ENCODE results near the gene PRPF19. TPM values are rescaled to one million over a fixed set of nuclear protein-coding genes. Genes with fewer than 3 reads are reported as not detected.
A peak's percentile ranks its signal among the peaks of the same experiment; 100 is the strongest.

PRPF19 gene
- total RNA-seq, 6 donors from 2014 or later, result 10.5 to 72.8 (median 55.1) TPM

DNA sequence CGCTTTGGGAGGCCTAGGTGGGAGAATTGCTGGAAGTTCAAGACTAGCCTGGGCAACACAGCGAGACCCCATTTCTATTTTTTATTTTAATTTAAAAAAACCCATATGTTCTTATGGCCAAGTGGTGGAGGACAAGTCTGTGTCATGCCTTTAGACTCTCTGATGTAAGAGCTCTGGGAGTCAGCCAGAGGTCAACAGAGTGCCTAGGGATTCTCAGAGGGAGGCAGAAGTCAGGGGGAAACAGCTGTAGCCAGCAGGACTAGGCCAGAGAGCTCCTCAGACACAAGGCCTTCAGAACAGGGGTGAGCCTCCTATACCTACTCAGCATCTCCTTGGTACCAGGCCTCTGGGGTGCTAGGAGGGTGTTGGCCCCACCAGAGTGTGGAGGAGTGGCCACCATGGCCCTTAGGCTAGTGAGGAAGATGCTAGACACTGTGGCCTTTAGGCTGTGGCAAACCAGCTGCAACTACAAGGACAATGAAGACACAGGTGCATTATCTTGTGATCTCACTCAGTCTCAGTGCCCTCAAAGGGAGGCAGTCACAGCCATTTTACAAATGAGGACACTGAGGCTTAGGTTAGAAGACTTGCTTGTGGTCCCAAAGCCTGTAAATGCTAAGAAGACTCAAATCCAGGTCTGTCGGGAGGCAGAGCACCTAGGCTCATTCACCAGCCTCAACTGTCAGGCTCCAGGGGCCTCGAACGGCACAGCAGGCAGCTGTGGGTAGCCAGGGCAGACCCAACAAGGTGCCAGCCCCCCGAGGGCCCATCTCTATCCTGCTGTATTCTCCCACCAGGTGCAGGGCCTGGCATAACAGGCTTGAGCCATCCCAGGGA, 34.0 kb downstream of the PRPF19 start:
- TF ChIP-seq EP300 (IDR thresholded peaks at IDR 0.05) (no peak), CTCF (IDR thresholded peaks at IDR 0.05) (no peak), POLR2A (IDR thresholded peaks at IDR 0.05) (no peak), POLR2AphosphoS5 (IDR thresholded peaks at IDR 0.05) (no peak)
- Histone ChIP-seq H3K4me3 (no peak overlapping the region), H3K36me3 (no peaks in the 10 kb centered on the region), H3K4me1 (peaks cover 0 to 22% (median 9%) of the 10 kb centered on the region in 4 donors), H3K27me3 (no peaks in the 10 kb centered on the region), H3K9me3 (no peaks in the 10 kb centered on the region), H3K27ac (no peak overlapping the region)
- DNase-seq (peak in 1 of 2 donors; percentile 26), ATAC-seq (ENCODE audit: low FRiP score in 2 of 2) (peak in 1 of 2 donors; percentile 71)
- 68 to 90% methylated on average over 2 to 6 of the region's 6 CpGs for WGBS, 2 donors

DNA sequence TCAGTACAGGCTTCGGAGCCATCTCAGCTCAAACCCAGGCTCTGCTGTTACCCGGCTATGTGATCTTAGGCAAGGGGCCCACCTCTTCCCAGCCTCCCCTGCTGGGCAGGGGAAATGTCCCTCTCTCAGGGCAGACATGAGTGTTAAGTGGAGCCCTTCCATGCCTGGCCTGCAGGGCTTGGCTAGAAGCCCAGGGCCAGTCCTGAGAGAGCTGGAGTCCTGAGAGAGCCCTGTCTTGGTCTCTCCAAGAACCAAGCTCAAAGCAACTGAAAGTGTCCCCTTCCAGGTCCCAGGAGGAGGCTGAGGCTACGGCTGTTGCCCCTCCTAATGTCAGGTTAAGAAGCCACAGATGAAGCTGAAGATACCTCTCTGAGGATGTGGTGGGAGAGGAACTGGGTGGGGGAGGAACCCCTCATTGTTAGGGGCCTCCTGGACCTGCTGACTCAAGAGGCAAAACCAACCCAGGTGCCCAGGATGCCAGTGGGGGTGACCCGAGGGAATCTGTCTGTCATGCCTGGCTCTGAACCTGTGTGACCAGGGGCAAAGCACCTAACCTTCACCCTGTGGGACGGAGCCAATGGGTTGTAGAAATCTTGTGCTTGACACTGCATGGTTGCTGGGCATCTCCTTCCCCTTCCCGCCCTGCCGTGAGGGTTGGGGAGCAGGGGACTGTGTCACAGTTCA, 34.9 kb downstream of the PRPF19 start:
- Histone ChIP-seq H3K4me3 (no peak overlapping the region), H3K27me3 (no peaks in the 10 kb centered on the region), H3K4me1 (peaks cover 0 to 22% (median 9%) of the 10 kb centered on the region in 4 donors), H3K36me3 (no peaks in the 10 kb centered on the region), H3K9me3 (no peaks in the 10 kb centered on the region), H3K27ac (no peak overlapping the region)
- WGBS, 2 donors, result 68 to 83% methylated on average over 3 to 7 of the region's 7 CpGs
- TF ChIP-seq CTCF (IDR thresholded peaks at IDR 0.05), result no peak
- no peak for TF ChIP-seq POLR2AphosphoS5 (IDR thresholded peaks at IDR 0.05)
- TF ChIP-seq POLR2A (IDR thresholded peaks at IDR 0.05), result no peak
- no peak for TF ChIP-seq EP300 (IDR thresholded peaks at IDR 0.05)
- no peak for ATAC-seq (ENCODE audit: low FRiP score in 2 of 2)
- peak in 1 of 2 donors; percentile 19 for DNase-seq

DNA sequence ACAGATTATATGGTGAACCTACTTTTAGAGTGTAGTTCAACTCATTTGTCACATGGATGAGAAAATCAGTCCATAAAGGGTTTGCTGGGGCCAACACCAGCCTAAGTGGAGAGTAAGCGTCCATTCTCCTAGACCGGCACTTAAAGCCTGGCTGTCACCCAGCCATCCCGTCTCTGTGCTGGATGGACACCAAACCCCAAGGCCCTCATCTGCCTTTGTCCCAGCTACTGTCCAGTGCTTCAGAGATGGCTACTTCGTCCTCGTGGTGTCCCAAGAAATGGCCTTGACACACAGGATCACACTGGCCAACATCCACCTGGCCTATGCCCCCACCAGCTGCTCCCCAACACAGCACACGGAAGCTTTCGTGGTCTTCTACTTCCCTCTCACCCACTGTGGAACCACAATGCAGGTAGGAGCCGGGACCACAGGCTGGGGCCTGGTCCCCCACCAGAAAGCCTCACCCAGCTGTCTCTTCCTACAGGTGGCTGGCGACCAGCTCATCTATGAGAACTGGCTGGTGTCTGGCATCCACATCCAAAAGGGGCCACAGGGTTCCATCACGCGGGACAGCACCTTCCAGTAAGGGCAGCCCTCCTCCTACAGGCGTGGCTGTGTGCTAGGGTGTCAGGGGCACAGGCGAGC, 35.5 kb downstream of the PRPF19 start:
- peak in 1 of 2 donors; percentile 12 for DNase-seq
- no peak for ATAC-seq (ENCODE audit: low FRiP score in 2 of 2)
- H3K4me3 ChIP-seq, result no peak overlapping the region
- 71 to 83% methylated on average over 9 to 13 of the region's 13 CpGs for WGBS, 2 donors
- TF ChIP-seq POLR2AphosphoS5 (IDR thresholded peaks at IDR 0.05) (no peak), EP300 (IDR thresholded peaks at IDR 0.05) (no peak), CTCF (IDR thresholded peaks at IDR 0.05) (no peak), POLR2A (IDR thresholded peaks at IDR 0.05) (no peak)
- no peaks in the 10 kb centered on the region for H3K27me3 ChIP-seq
- no peaks in the 10 kb centered on the region for H3K9me3 ChIP-seq
- H3K36me3 ChIP-seq, result no peaks in the 10 kb centered on the region
- H3K4me1 ChIP-seq, result peaks cover 0 to 22% (median 9%) of the 10 kb centered on the region in 4 donors
- H3K27ac ChIP-seq, result no peak overlapping the region

GRCh38 chr11:60870276-60870675, 36.1 kb downstream of the PRPF19 start:
- no peak for ATAC-seq (ENCODE audit: low FRiP score in 2 of 2)
- H3K4me3 ChIP-seq, result no peak overlapping the region
- H3K27me3 ChIP-seq, result no peaks in the 10 kb centered on the region
- 75 to 82% methylated on average over 3 of the region's 3 CpGs for WGBS, 2 donors
- peak in 1 of 2 donors; percentile 13 for DNase-seq
- TF ChIP-seq POLR2A (IDR thresholded peaks at IDR 0.05), result no peak
- no peak for TF ChIP-seq EP300 (IDR thresholded peaks at IDR 0.05)
- TF ChIP-seq POLR2AphosphoS5 (IDR thresholded peaks at IDR 0.05), result no peak
- TF ChIP-seq CTCF (IDR thresholded peaks at IDR 0.05), result no peak
- peaks cover 0 to 22% (median 9%) of the 10 kb centered on the region in 4 donors for H3K4me1 ChIP-seq
- no peaks in the 10 kb centered on the region for H3K9me3 ChIP-seq
- no peaks in the 10 kb centered on the region for H3K36me3 ChIP-seq
- no peak overlapping the region for H3K27ac ChIP-seq
